22Rv1 (cell line): Measurements from ENCODE around the gene IGF2R.

Experiments
- H3K27ac ChIP-seq: fragments of 450-650 bp; 2 replicates; pipeline ENCODE4 v1.5.1; 2017
- CTCF ChIP-seq: fragments of 450-650 bp; IDR thresholded peaks from 2 replicates; pipeline ENCODE4 v1.5.1; 2017; ENCODE audit warnings: mild to moderate bottlenecking
- ZFX ChIP-seq: fragments of 450-650 bp; IDR thresholded peaks from 2 replicates; pipeline ENCODE4 v1.6.1; 2017; ENCODE audit warnings: antibody characterized with exemption, borderline replicate concordance

The IGF2R gene

GRCh38 chr6:160035693-160036330 lies 66.9 kb downstream of the IGF2R start:
- no peak for TF ChIP-seq ZFX
- no peak for TF ChIP-seq CTCF
- H3K27ac ChIP-seq: no peak overlapping the region

- no peak overlapping the region for H3K27ac ChIP-seq
- no peak for TF ChIP-seq CTCF
- no peak for TF ChIP-seq ZFX
These were observed 67.4 kb downstream of the IGF2R start for GRCh38 chr6:160036331-160036695.

- no peak for TF ChIP-seq ZFX
- TF ChIP-seq CTCF: no peak
- H3K27ac ChIP-seq: no peak overlapping the region
These were observed 67.9 kb downstream of the IGF2R start for GRCh38 chr6:160036790-160037206.

- TF ChIP-seq ZFX (no peak), CTCF (no peak)
- H3K27ac ChIP-seq: no peak overlapping the region
These were observed 69.6 kb downstream of the IGF2R start for GRCh38 chr6:160038479-160038878.

- H3K27ac ChIP-seq: no peak overlapping the region
- TF ChIP-seq CTCF (no peak), ZFX (no peak)
These were observed 70.6 kb downstream of the IGF2R start for GRCh38 chr6:160039441-160039840.

GRCh38 chr6:160040055-160040454 lies 71.2 kb downstream of the IGF2R start:
- no peak for TF ChIP-seq ZFX
- no peak for TF ChIP-seq CTCF
- H3K27ac ChIP-seq: no peak overlapping the region

GRCh38 chr6:160040527-160041264 lies 71.8 kb downstream of the IGF2R start:
- TF ChIP-seq ZFX (no peak), CTCF (no peak)
- no peak overlapping the region for H3K27ac ChIP-seq
